ENCODE measurements around the gene ANTXRL. TPM values are rescaled to one million over a fixed set of nuclear protein-coding genes. Genes with fewer than 3 reads are reported as not detected.
"Not testable (repeated sequence)": the region's sequence is repeated elsewhere in the genome, so short reads cannot be mapped to it uniquely, and the experiment has no call there.

Gene ANTXRL
- total RNA-seq, 4 donors from 2014 or later = not detected

DNA sequence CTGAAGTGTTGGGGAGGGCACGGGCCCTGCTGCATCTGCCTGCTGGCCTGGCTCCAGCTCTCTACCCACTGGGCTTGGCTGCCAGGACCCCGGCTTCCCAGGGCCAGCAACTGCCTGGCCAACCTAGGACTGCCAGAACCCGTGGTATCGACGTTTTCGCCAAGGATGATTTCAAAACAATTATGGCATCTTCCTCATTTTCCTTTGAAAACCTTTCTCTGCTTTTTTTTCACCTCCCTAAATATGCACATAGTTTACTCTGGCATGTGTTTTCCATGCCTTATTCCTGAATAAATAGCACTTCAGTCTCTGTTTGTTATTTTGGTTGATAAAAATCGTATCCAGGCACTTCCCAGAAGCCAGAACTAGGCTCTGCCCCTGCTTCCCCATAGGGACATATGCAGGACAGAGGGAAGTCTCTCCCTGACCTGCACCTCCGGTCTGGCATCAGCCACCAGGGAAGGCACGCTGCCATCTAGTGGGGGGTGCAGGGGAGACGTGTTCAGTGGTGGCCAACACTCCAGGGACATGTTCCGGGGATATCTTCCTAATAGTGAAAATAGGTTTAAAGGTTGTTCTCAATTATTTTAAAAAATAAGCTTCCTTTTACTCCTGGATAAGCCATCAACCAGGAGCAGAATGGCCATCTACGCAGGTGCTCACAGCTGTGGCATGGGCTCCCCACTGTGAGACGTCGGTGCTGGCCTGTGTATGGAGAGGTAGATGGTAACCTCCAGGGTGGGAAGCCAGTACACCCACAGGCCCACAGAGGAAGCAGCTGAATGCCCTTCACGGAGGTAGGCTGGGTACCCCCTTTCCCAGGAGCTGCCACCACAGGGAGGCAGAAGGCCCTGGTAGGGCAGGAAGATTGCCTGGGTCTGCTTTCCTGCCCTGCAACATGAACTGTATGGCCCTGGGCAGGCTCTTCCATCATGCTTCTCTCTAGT is 30.7 kb upstream of the ANTXRL start:
- no peaks in the 10 kb centered on the region for H3K27me3 ChIP-seq
- H3K4me3 ChIP-seq = no peak overlapping the region
- H3K4me1 ChIP-seq = no peaks in the 10 kb centered on the region
- 51 to 53% methylated on average over 8 to 12 of the region's 15 CpGs for WGBS, 2 donors (ENCODE audit: low coverage in 1 of 2)
- ATAC-seq = peak; percentile 72
- no peaks in the 10 kb centered on the region for H3K9me3 ChIP-seq
- H3K27ac ChIP-seq = no peak overlapping the region
- TF ChIP-seq, protein P1, sequence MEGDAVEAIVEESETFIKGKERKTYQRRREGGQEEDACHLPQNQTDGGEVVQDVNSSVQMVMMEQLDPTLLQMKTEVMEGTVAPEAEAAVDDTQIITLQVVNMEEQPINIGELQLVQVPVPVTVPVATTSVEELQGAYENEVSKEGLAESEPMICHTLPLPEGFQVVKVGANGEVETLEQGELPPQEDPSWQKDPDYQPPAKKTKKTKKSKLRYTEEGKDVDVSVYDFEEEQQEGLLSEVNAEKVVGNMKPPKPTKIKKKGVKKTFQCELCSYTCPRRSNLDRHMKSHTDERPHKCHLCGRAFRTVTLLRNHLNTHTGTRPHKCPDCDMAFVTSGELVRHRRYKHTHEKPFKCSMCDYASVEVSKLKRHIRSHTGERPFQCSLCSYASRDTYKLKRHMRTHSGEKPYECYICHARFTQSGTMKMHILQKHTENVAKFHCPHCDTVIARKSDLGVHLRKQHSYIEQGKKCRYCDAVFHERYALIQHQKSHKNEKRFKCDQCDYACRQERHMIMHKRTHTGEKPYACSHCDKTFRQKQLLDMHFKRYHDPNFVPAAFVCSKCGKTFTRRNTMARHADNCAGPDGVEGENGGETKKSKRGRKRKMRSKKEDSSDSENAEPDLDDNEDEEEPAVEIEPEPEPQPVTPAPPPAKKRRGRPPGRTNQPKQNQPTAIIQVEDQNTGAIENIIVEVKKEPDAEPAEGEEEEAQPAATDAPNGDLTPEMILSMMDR (IDR thresholded peaks at IDR 0.05) = peak in 2 of 4 experiments; percentile 8 to 42
- TF ChIP-seq POLR2A (IDR thresholded peaks at IDR 0.05) = no peak
- TF ChIP-seq POLR2AphosphoS5 (IDR thresholded peaks at IDR 0.05) = no peak
- TF ChIP-seq EP300 (IDR thresholded peaks at IDR 0.05) = no peak
- no peaks in the 10 kb centered on the region for H3K36me3 ChIP-seq

DNA sequence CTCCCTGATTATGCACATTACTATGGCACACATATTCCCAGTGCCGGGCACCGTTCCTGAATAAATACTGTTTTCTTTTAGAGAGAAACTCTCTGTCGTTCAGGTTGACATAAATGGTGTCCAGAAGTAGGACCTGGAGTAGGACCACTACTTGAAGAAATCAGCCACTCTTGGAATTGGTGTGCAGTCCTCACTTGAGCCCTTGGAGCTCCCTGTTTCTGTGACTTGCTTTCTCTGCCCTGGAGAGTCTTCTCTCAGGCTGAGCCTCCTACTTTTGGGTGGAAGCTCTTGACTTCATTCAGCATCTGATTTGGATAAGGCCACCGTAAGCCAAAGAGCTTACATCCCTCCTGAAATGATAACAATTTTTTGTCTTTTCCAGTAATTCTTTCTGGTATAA is 29.7 kb upstream of the ANTXRL start:
- Histone ChIP-seq H3K4me3 (no peak overlapping the region), H3K9me3 (no peaks in the 10 kb centered on the region), H3K4me1 (no peaks in the 10 kb centered on the region), H3K27me3 (no peaks in the 10 kb centered on the region), H3K27ac (no peak overlapping the region), H3K36me3 (no peaks in the 10 kb centered on the region)
- ATAC-seq = no peak
- 84 to 100% methylated on average over 3 to 4 of the region's 4 CpGs for WGBS, 2 donors (ENCODE audit: low coverage in 1 of 2)
- no peak for TF ChIP-seq POLR2AphosphoS5 (IDR thresholded peaks at IDR 0.05)
- no peak for TF ChIP-seq POLR2A (IDR thresholded peaks at IDR 0.05)
- TF ChIP-seq, protein P1 (IDR thresholded peaks at IDR 0.05) = no peak

GRCh38 chr10:46262906-46263560 is 23.8 kb upstream of the ANTXRL start:
- not testable (repeated sequence) for ATAC-seq, H3K4me1 ChIP-seq
- WGBS, 2 donors (ENCODE audit: low coverage in 1 of 2) = 86 to 89% methylated on average over 1 to 3 of the region's 6 CpGs

DNA sequence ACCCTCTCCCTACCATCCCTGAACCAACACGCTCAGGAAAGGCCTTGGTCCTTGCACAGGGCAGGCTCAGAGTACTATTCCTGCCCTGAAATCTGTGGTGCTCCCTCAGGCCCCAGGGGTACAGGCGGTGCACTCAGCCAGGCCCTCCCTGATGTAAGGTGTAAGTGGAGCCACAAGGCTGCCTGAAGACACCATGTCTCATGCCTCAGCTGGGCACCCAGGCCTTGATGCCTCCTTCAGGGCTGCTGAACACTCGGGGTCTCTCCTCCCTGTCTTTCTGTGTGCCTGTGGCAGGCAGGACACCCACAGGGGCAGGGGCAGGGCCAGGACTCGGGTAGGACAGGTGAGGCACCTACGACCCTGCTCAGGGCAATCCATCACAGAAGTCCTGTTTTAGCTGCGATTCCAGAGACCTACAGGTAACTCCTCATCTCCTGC is 22.9 kb upstream of the ANTXRL start:
- Histone ChIP-seq H3K4me1 (no peaks in the 10 kb centered on the region), H3K4me3 (no peak overlapping the region), H3K27ac (no peak overlapping the region), H3K9me3 (no peaks in the 10 kb centered on the region), H3K27me3 (no peaks in the 10 kb centered on the region), H3K36me3 (no peaks in the 10 kb centered on the region)
- WGBS, 2 donors (ENCODE audit: low coverage in 1 of 2) = no CpG with 5 or more reads among the region's 6 CpGs
- TF ChIP-seq EP300 (IDR thresholded peaks at IDR 0.05) (no peak), POLR2AphosphoS5 (IDR thresholded peaks at IDR 0.05) (no peak), POLR2A (IDR thresholded peaks at IDR 0.05) (no peak)
- TF ChIP-seq, protein P1 (IDR thresholded peaks at IDR 0.05) = no peak
- no peak for ATAC-seq

More at GRCh38 chr10:46262906-46263560, 23.8 kb upstream of the ANTXRL start:
- not testable (repeated sequence) for H3K4me3 ChIP-seq, H3K27me3 ChIP-seq, H3K36me3 ChIP-seq, H3K9me3 ChIP-seq, H3K27ac ChIP-seq

- no peaks in the 10 kb centered on the region for H3K9me3 ChIP-seq
- TF ChIP-seq POLR2AphosphoS5 (IDR thresholded peaks at IDR 0.05) (no peak), POLR2A (IDR thresholded peaks at IDR 0.05) (no peak), EP300 (IDR thresholded peaks at IDR 0.05) (no peak)
- TF ChIP-seq, protein P1 (IDR thresholded peaks at IDR 0.05) = no peak
- H3K4me3 ChIP-seq = no peak overlapping the region
- no peaks in the 10 kb centered on the region for H3K27me3 ChIP-seq
- no peaks in the 10 kb centered on the region for H3K4me1 ChIP-seq
- H3K36me3 ChIP-seq = no peaks in the 10 kb centered on the region
- H3K27ac ChIP-seq = no peak overlapping the region
- no peak for ATAC-seq
- 72% methylated on average over 2 of the region's 5 CpGs; no CpG with 5 or more reads in 1 of the 2 donors for WGBS, 2 donors (ENCODE audit: low coverage in 1 of 2)
Measured at GRCh38 chr10:46264336-46264735, 22.5 kb upstream of the ANTXRL start.
